Panc1 (cell line): ENCODE measurements around the gene RAB5A.

Source experiments
- POLR2AphosphoS5 ChIP-seq: IDR thresholded peaks from 2 replicates; pipeline ENCODE4 v1.6.1; 2012; ENCODE audit warnings: mild to moderate bottlenecking, low read depth, low read length, moderate library complexity
- SIN3A ChIP-seq: IDR thresholded peaks from 2 replicates; pipeline ENCODE4 v1.6.1; 2012; ENCODE audit warnings: low read depth, mild to moderate bottlenecking, low read length, moderate library complexity, borderline replicate concordance; ENCODE audit not compliant: insufficient read depth
- TCF7L2 ChIP-seq: IDR thresholded peaks from 2 replicates; pipeline ENCODE4 v1.6.1; 2011; ENCODE audit warnings: mild to moderate bottlenecking, low read depth, low read length, inconsistent platforms
- TF ChIP-seq, protein P1 (sequence below), 2 experiments: IDR thresholded peaks; 2 replicates each; pipeline ENCODE4 v1.6.1; 2011 to 2012; ENCODE audit warnings: low read depth in 2 of 2, control low read depth in 1 of 2, low read length in 1 of 2, mild to moderate bottlenecking in 1 of 2, moderate library complexity in 1 of 2; ENCODE audit not compliant: insufficient read depth in 1 of 2
- TF ChIP-seq, protein P2 (sequence below): fragments of 450-650 bp; IDR thresholded peaks from 2 replicates; pipeline ENCODE4 v1.5.1; 2017; ENCODE audit warnings: mild to moderate bottlenecking

DNA sequence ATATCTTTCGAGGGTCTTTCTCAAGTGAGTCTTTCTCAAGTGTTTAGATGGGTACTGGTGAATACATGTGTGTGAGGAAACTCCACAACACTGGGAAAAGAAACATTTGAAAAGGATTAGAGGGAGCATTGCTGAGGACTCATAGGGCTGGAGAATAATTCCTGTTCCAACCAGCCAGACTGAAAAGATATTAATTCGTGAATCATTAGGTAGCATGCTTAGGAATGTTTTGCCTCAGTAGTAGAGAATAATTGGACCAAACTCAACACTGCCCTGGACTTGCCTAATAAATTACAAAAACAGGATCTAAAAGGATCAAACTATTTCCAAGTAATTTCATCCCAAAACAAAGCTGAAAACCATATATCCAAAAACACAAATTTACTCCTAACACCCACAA, 47.9 kb downstream of the RAB5A start:
- TF ChIP-seq SIN3A = no peak
- TF ChIP-seq, protein P1, sequence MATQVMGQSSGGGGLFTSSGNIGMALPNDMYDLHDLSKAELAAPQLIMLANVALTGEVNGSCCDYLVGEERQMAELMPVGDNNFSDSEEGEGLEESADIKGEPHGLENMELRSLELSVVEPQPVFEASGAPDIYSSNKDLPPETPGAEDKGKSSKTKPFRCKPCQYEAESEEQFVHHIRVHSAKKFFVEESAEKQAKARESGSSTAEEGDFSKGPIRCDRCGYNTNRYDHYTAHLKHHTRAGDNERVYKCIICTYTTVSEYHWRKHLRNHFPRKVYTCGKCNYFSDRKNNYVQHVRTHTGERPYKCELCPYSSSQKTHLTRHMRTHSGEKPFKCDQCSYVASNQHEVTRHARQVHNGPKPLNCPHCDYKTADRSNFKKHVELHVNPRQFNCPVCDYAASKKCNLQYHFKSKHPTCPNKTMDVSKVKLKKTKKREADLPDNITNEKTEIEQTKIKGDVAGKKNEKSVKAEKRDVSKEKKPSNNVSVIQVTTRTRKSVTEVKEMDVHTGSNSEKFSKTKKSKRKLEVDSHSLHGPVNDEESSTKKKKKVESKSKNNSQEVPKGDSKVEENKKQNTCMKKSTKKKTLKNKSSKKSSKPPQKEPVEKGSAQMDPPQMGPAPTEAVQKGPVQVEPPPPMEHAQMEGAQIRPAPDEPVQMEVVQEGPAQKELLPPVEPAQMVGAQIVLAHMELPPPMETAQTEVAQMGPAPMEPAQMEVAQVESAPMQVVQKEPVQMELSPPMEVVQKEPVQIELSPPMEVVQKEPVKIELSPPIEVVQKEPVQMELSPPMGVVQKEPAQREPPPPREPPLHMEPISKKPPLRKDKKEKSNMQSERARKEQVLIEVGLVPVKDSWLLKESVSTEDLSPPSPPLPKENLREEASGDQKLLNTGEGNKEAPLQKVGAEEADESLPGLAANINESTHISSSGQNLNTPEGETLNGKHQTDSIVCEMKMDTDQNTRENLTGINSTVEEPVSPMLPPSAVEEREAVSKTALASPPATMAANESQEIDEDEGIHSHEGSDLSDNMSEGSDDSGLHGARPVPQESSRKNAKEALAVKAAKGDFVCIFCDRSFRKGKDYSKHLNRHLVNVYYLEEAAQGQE (IDR thresholded peaks at IDR 0.05; ENCODE audit: insufficient read depth in 1 of 2, low read depth in 2 of 2, low read length in 1 of 2) = no peak
- TF ChIP-seq, protein P2, sequence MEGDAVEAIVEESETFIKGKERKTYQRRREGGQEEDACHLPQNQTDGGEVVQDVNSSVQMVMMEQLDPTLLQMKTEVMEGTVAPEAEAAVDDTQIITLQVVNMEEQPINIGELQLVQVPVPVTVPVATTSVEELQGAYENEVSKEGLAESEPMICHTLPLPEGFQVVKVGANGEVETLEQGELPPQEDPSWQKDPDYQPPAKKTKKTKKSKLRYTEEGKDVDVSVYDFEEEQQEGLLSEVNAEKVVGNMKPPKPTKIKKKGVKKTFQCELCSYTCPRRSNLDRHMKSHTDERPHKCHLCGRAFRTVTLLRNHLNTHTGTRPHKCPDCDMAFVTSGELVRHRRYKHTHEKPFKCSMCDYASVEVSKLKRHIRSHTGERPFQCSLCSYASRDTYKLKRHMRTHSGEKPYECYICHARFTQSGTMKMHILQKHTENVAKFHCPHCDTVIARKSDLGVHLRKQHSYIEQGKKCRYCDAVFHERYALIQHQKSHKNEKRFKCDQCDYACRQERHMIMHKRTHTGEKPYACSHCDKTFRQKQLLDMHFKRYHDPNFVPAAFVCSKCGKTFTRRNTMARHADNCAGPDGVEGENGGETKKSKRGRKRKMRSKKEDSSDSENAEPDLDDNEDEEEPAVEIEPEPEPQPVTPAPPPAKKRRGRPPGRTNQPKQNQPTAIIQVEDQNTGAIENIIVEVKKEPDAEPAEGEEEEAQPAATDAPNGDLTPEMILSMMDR = no peak
- TF ChIP-seq POLR2AphosphoS5 = no peak
- no peak for TF ChIP-seq TCF7L2
